T-helper 1 cell treated with Interleukin-12 subunit alpha and Interleukin-12 subunit beta and Interleukin-4 antibody, amounts not matched to agents 30 ng/mL and 1 ng/mL, for 36 hours (primary cell): ENCODE results near the gene LRRN3. TPM values are rescaled to one million over a fixed set of nuclear protein-coding genes. Genes with fewer than 3 reads are reported as not detected.
"Not testable (repeated sequence)": the region's sequence is repeated elsewhere in the genome, so short reads cannot be mapped to it uniquely, and the experiment has no call there.

Source experiments
- intact Hi-C: fragments of 100-400 bp; cut with micrococcal nuclease; formaldehyde crosslinking; loops from one replicate; pipeline ENCODE4 v1.15.1; 2024
- total RNA-seq: library from RNA; stranded (reverse); gene quantifications from 2 replicates; pipeline ENCODE4 v1.2.3, GENCODE V29; 2022

LRRN3 gene
- 127 and 129 TPM in 2 replicates for total RNA-seq

DNA sequence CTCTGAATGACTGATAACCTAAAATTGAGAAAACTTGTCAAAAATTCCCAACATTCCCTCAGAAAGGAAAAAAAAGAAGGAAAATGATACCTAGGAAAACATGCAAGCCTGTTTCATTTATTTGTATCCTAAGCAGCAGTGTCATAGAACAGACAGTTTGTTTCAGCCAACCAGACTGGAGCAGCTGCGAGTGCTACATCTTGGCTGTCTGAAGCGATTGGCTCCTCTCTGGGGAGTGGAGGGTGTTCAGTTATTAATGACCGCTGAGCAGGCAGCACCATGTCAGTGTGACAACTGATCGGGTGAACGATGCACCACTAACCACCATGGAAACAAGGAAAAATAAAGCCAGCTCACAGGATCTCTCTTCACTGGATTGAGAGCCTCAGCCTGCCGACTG, at the start of gene LRRN3:
LRRN3 (plus strand) TSS at position 282 of the 400 bp plus-strand sequence. CDS start 31,646 bp downstream, outside the sequence.
- intact Hi-C loops: loop anchor here (1.0 to 10.0 kb wide), 11 partner anchors 7 to 1089 kb away; partner anchors contain the start of gene IMMP2L

DNA sequence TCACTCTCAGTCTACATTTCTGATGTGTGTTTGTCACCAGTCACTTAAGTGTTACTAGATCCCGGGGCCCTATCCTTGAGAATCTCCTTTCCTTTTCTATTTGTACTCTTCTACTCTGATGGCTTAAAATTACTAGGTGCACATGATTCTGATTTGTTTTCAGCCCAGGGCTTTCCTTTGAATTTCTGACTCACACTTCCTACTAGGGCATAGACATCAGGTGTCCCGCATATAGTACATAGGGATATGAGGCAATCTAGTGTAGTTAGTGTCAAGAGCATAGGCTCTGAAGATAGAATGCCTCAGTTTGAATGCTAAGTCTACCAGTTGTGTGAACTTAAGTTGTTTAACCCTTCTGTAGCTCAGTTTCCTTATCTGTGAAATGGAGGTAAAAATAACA, 49.4 kb upstream of the LRRN3 start:
- intact Hi-C loops: no loop called here

DNA sequence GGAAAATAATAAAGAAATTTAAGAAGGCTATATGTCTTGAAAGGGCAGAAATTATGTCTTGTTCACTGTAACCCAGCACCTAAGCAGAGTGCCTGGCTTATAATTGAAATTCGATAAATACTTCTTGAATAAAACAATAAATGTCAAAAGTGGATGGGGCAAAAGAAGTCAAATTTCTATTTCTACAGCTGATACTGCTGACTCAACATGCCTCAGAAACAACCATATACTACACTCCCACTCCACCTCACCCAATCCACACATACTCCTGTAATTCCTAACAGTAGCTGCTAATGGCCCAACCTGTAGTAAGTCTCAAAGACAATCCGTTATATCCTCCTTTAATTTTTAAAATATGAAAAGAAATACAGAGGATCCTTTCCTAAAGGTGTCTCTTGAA, 48.1 kb upstream of the LRRN3 start:
- intact Hi-C loops: loop anchor here (1.0 kb wide), 1 partner anchor 9 kb away; no protein-coding TSS in a partner anchor

DNA sequence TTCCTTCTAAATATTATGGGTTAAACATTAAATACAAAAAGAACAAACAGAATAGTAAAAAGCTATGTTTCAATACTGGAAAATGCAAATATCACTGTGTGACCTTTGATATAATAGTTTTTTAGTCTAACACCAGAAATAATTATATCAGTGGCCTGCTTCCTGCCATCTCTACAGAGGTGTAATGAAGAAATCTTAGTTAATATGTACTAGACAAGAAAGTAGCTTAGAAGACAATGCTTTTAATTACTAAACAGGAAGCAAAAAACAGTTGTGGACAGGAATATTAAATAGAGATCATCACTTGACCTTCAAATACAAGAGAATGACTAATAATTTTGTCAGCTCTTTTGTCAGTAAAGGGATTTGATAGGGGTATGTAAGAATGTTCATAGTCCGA, 47.4 kb upstream of the LRRN3 start:
- intact Hi-C loops: loop anchor here (1.0 kb wide), 1 partner anchor 9 kb away; no protein-coding TSS in a partner anchor

DNA sequence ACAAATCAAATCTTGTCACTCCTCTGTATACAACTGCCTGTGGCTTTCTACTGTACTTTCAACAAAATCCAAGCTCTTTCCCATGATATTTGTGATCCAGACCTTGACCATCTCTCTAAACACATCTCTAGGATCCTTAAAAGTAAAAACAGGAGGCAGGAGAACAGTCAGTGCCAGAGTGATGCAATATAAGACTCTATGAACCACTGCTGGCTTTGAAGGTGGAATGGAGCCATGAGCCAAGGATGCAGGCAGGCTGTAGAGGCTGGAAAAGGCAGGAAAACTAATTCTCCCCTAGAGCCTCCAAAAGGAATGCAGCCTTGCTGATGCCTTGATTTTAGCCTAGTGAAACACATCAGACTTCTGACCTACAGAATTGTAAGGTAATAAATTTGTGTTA, 45.5 kb upstream of the LRRN3 start:
- intact Hi-C loops: no loop called here

DNA sequence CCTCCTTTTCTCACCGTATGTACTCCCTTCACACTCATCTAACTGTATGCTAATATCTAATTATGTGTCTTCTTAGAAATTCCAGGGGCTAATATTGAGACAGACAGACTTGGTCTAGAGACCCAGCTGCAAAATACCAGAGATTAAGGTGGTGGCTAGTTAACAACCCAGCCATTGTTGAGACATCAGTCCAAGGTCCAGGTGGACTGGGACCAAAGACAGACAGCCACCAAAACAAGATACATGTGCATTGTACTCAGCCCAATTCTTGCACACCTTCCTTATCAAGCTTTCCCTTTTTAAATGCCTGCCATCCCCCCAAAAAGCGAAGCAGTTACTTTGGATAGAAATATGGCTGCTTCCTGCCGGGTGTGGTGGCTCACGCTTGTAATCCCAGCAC, 43.3 kb upstream of the LRRN3 start:
- intact Hi-C loops: no loop called here

DNA sequence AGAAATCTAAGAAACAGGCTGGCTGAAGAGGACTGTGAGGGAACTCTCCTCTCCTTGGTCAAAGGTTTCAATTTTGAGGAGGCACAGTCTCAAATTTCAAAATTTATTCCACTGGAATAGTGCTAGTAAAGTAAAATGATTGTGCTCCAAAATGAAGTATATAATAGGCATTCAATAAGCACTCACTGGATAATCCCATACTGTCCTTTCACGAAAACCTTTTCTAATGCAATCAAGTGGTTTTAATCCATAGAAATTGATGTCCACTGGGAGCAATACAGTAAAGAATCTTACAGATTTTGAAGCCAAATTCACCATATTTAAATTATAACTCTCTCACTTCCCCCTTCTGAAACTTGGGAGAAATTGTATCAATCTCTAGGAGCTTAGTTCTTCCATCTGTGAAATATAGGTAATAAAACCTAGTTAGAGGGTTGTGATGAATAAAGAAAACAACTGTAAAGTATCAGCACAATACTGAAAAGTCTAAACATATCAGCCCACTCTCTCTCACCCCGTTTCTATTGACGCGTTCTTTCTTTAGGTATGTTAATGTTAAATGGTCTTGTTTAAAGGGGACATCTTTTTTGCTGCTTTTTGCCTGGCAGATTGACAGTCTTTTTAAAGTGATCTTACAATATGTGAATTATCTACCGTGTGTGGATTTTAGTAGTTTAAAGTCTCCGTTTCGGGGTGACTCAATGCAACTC, 40.8 kb upstream of the LRRN3 start:
- intact Hi-C loops: loop anchor here (1.0 kb wide), 1 partner anchor 460 kb away; no protein-coding TSS in a partner anchor

DNA sequence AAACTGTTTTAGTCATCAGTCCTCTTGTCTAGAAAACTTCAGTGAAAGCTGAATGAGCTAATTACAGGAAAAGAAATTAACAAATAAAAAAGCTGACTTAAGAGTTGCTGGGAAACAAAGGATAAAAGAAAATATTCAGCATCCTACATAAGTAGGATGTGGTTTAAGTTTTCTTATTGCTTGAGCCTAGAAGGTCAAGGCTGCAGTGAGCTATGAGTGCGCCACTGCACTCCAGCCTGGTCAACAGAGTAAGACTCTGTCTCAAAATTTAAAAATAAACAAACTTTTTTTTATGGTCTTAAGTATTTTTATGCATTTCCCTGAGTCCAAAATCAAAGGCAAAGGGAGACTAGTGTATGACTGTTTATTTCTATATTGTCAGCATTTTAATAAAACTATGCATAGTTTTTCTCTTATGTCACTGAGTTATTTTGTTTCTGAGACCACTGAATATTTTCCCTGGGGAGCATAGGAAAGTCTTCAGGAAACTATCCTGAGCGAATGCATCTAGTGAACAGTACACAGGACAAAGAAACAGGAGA, 40.0 kb upstream of the LRRN3 start:
- intact Hi-C loops: no loop called here

DNA sequence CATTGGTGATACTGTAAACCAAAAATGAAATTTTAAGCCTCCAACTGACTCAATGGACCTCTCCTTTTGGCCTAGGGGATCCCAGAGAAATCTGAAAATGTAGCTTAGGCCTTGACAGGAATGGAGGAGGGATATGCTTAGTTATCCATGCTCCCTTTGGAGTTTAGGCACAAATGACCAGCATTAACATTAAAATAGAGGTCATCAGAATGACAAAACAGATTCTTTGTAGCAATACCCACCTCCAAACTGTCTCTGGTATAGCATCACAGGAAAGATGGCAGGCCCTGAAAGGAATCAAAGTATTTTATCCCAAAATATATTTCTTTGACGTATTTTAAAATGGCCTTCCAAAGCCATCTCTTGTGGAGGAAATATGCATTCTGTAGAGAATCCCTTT, 39.1 kb upstream of the LRRN3 start:
- intact Hi-C loops: loop anchor here (1.0 kb wide), 1 partner anchor 9 kb away; no protein-coding TSS in a partner anchor

DNA sequence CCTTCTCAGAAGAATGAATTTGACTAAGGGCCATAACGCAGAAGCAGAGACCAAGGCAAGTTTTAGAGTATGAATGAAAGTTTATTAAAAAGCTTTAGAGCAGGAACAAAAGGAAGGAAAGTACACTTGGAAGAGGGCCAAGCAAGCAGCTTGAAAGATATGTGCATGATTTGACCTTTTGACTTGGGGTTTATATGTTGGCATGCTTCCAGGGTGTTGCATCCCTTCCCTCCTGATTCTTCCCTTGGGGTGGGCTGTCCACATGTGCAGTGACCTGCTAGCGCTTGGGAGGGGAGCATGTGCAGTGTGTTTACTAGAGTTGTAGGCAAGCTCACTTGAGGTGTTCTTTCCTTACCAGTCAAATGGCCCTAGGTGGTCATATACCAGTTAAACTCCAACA, 37.9 kb upstream of the LRRN3 start:
- intact Hi-C loops: no loop called here

DNA sequence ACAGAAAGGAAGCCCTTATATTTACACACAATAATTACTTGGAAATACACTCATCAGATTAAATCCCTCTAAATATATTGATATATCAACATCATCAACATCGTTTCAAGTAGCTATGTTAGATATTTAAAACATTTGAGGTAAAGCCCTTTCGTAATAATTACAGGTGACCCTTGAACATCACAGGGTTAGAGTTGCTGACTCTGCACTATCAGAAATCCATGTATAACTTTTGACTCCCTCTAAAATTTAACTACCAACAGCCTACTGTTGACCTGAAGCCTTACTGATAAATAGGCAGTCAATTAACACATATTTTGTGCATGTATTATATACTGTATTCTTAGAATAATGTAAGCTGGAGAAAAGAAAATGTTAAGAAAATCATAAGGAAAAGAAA, 34.6 kb upstream of the LRRN3 start:
- intact Hi-C loops: no loop called here

DNA sequence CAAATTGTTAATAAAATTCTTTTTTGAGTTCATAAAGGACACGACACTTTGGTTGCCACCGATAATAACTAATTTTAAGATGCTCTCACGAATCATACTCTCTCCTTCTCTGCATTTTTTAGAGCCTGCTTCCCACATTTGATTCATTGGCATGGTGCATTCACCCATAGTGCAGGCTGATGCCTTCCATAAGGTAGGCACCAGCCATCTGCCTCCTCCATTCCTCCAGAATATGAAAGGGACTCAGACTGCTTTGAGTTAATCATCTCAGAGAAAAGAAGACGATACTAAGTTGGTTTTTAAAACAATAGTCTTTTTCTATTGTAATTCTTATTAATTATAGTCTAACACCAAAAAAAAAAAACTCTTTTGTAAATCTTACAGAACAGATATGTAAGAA, 33.9 kb upstream of the LRRN3 start:
- intact Hi-C loops: no loop called here

DNA sequence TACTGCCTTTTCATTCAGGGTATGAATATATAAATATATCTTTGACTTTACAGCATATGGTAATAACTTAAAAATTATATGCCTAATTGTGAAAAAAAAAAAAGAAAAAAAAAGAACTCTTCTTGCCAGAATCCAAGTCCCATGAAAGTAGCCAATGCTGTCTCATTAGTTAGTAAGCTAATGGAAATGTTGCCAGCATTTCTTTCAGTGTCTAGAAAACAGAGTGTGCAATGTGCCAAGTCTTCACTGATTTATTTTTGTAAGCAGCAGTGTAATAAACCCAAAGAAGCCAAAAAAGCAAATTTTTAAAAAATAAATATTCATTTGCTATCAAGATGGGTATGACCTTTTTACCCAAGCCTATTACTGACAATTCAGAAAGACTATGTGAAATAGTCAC, 31.1 kb upstream of the LRRN3 start:
- intact Hi-C loops: loop anchor here (2.0 kb wide), 2 partner anchors 17 to 31 kb away; partner anchors contain the start of gene LRRN3

DNA sequence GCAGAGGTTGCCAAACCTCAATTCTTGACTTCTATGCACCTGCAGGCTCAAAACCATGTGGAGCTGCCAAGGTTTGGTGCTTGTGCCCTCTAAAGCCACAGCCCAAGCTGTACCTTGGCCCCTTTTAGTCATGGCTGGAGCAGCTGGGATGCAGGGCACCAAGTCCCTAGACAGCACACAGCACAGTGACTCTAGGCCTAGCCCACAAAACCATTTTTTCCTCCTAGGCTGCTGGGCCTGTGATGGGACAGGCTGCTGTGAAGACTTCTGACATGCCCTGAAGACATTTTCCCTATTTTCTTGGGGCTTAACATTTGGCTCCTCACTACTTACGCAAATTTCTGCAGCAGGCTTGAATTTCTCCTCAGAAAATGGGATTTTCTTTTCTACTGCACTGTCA, 27.8 kb upstream of the LRRN3 start:
- intact Hi-C loops: no loop called here

DNA sequence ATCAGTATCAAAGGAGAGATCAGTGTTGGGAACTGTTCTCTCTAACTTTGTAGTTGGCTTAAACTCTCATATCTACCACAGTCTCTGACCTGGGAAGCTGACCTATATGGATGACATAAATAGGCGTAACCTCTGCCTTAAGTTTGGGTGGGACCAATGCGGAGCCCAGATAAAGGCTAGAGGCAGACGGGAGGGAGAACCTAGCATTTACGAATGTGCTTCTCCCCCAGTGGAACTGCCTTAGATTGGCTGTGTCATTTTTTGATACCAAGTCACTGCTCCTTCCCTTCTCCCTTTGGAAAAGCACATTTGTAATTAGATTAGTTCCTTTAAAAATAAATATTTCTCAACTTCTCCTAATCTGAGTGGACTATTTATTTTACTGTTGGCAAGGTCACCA, 23.7 kb upstream of the LRRN3 start:
- intact Hi-C loops: no loop called here

DNA sequence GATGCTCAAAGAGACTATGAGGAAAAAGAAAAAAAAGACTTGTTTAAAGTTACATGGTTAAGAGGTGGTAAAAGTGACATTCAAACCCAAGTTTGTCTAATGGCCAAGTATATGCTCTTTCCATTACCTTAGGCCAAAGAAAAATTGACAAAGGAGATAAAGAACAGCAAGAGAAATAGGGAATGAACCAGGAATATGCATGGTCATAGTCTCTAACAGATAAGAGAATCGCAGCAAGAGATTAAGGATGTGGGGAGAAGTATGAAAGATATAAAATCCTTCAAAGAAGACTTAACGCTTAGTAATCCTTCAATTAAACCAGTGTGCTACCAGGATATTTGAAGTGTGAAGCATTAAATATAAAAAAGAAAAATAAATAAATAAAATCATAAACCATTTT, 23.2 kb upstream of the LRRN3 start:
- intact Hi-C loops: no loop called here

DNA sequence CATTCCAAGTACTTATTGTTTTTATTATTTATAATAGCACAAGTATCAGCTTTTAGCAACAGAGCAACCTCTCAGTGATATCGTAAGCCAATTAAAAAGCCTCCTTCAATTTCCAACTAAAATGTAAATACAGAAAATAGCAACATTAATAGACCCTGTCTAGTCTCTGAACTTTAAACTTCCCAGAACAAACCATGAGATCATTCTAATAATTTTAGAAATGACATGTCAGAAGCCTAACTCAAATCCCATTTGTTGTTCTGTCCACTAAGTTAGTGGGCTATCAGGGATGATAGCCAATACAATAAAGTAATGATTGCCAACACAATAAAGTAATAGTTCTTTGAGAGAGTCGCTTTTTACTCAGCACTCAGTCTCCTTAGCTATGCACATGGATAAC, 22.3 kb upstream of the LRRN3 start:
- intact Hi-C loops: no loop called here

DNA sequence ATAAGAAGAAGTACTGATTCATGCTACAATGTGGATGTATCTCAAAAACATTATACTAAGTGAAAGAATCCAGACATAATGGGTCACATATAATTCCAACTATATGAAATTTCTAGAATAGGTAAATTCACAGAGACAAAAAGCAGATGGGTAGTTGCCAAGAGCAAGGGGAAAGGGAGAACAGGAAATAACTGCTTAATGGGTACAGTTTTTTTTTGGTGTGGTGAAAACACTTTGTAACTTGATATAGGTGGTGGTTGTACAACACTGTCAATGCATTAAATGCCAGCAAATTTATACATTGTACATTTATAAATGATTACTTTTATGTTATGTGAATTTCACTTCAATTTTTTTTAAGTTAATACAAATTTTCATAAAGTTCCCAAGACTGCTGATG, 19.4 kb upstream of the LRRN3 start:
- intact Hi-C loops: no loop called here

DNA sequence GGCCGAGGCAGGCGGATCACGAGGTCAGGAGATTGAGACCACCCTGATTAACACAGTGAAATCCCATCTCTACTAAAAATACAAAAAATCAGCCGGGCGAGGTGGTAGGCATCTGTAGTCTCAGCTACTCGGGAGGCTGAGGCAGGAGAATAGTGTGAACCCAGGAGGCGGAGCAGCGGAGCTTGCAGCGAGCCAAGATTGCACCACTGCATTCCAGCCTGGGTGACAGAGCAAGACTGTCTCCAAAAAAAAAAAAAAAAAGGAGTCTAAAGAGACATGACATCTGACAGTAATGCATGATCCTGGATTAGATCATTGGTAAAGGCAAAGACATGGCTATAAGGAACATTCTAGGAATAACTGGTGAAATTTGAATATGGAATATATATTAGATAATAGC, 18.3 kb upstream of the LRRN3 start:
- intact Hi-C loops: not testable (repeated sequence)

DNA sequence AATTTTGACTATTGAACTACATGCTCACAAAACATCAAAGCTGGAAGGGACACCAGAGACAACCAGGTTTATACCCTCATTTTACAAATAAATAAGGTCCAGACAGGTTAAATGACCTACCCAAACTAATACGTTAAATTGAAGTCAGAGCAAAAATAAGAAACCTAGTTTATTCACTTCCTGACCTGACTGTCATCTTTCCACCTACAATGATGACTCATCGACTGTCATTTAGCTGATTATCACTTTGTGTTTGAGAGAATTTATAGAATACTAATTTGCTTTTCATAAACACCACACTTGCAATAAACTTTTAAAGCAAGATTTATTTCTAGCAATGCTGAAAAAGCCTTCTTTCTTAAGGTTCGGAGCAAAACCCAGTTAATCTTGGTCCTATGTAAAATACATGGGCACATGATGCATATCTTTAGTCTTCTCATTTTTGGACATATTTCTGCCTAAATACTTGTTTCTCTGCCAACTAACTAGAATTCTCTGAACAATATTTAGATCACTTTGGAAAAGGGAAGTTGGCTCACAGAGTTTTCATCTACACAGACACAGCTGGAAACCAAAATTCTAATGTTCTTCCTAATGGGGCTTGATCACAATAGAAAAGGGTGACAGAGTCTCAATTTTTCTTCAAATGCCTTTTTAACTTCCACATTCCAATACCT, 16.7 kb upstream of the LRRN3 start:
- intact Hi-C loops: loop anchor here (1.0 kb wide), 2 partner anchors 9 to 49 kb away; no protein-coding TSS in a partner anchor

DNA sequence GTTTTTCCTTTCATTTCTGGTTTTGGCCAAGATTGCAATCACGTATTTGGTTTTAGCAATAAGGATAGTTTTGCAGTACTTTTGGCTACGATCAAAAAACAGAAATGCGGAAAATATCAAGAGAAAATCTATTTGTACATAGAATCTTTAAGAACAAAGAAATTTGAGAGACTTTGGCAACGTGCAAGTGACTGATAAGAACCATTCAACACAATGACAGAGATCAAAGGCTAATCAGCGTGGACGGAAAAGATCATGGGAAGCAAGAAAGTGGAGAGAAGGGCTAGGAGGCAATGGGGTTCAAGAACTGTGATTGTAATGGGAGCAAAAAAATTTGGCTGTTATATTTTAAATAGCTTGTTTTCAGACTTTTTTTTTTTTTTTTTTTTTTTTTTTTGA, 16.2 kb upstream of the LRRN3 start:
- intact Hi-C loops: loop anchor here (1.0 kb wide), 2 partner anchors 9 to 49 kb away; no protein-coding TSS in a partner anchor

DNA sequence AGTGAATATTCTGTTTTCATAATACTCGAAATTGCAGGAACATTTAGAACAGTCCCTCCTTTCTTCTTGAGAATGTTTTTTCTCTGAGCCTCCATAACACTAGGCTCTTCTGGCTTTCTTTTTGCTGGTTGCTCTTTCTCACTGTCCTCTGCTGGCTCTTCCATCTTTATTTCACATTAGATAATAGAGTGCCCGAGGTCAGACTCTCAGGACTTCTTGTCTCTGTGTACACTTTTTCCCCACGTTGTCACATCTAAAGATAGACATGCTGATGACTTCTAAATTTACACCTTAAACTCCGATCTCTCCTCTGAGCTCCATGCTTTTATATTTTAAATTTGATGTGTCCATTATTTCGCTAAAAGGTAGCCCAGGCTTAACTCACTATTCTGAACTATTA, 15.4 kb upstream of the LRRN3 start:
- intact Hi-C loops: no loop called here
